ENCODE data around the gene CHRFAM7A.
"Not testable (repeated sequence)": the region's sequence is repeated elsewhere in the genome, so short reads cannot be mapped to it uniquely, and the experiment has no call there.

Gene CHRFAM7A

GRCh38 chr15:30321063-30321462, 72.3 kb downstream of the CHRFAM7A start:
- in situ Hi-C loops (cut with MboI; ENCODE audit: low sequenced_read_pairs): not testable (repeated sequence)

- in situ Hi-C loops (cut with MboI; ENCODE audit: low sequenced_read_pairs): not testable (repeated sequence)
Measured at GRCh38 chr15:30315704-30316103, 77.6 kb downstream of the CHRFAM7A start.

GRCh38 chr15:30310575-30310974, 82.8 kb downstream of the CHRFAM7A start:
- in situ Hi-C loops (cut with MboI; ENCODE audit: low sequenced_read_pairs): not testable (repeated sequence)

All from hTERT RPE-1 (cell line).